ENCODE measurements around the gene EFL1. TPM values are rescaled to one million over a fixed set of nuclear protein-coding genes. Genes with fewer than 3 reads are reported as not detected.

The EFL1 gene
- total RNA-seq, 1 experiment from 2014 or later: 27.5 TPM

DNA sequence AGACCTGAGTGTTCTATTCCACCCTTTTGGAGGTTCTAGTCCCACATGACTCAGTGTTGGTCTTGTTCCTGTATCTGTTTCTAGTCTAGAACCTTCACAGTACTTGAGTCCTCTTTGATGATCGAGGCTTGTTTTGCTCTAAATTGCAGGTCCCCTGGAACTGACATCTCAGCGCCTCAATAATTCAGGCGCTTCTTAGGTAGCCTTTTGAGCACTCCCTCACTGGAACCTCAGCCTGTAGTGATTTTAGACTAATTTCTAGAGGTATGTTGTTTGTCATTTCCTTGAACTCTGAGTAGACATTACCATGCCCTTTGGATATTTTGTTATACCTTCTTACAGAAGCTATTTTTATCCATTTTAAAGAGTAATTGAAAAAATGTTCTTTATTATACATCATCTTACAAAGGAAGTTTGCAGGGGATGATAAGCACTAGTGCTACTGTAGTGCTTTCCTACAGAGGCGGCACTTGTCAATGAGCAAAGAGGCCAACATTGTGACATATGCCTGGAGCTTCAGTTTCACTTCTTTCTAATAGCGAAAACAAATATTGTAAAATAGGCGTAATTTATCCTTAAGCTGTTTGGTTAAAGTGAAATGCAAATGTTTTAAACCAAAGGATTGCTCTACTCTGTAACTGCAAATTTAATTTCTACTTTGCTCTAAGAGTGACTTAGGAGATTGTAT is 75.7 kb downstream of the EFL1 start:
- ATAC-seq: no peak
- Mint-ChIP-seq H3K4me3 (no peak overlapping the region), H3K4me1 (peaks cover 16% of the 10 kb centered on the region), H3K27me3 (ENCODE audit: low read depth) (no peaks in the 10 kb centered on the region), H3K36me3 (no peaks in the 10 kb centered on the region), H3K9me3 (no peaks in the 10 kb centered on the region), H3K27ac (peak overlapping the region; percentile 3; the same call in 1 of the 2 replicates)
- no peak for TF ChIP-seq GRHL2 (CRISPR knock-in tag; IDR thresholded peaks at IDR 0.05; ENCODE audit: insufficient replicate concordance, severe bottlenecking)
- no peak for TF ChIP-seq RORB (CRISPR knock-in tag; IDR thresholded peaks at IDR 0.05)
- no peak for TF ChIP-seq JAZF1 (CRISPR knock-in tag; IDR thresholded peaks at IDR 0.05)
- TF ChIP-seq NFYB (CRISPR knock-in tag; conservative IDR thresholded peaks at IDR 0.05; ENCODE audit: low read depth): no peak
- TF ChIP-seq, protein P1, sequence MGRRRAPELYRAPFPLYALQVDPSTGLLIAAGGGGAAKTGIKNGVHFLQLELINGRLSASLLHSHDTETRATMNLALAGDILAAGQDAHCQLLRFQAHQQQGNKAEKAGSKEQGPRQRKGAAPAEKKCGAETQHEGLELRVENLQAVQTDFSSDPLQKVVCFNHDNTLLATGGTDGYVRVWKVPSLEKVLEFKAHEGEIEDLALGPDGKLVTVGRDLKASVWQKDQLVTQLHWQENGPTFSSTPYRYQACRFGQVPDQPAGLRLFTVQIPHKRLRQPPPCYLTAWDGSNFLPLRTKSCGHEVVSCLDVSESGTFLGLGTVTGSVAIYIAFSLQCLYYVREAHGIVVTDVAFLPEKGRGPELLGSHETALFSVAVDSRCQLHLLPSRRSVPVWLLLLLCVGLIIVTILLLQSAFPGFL (CRISPR knock-in tag; IDR thresholded peaks at IDR 0.05; ENCODE audit: borderline replicate concordance): no peak
- no peak for TF ChIP-seq ZNF396 (CRISPR knock-in tag; IDR thresholded peaks at IDR 0.05; ENCODE audit: borderline replicate concordance)
- no peak for TF ChIP-seq ZNF219 (CRISPR knock-in tag; IDR thresholded peaks at IDR 0.05; ENCODE audit: borderline replicate concordance)
- DNase-seq (ENCODE audit: low spot score): no peak
- POLR2A ChIA-PET: no interaction called here
- CTCF ChIA-PET: interaction anchor here (1.3 kb wide), 1 partner anchor 47 kb away, joined by 4 read pairs; no protein-coding TSS in a partner anchor

DNA sequence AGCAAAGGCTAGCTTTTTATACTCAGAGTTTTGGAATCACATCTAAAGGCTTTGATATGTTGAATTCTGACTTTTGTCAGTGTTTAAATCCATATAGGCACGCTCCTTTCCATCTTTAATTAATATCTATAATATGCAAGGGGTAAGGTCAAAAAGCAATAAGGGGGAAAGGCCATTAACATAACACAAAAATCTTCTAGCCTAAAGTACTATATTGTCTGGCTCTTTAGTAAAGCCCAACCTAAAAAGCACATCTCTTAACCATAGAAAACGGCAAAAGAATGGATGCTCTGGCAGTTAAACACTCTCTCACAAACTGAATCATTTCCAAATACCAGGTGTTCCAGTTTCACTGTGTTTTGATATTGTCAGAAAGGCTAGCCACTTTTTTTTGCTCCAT is 76.4 kb downstream of the EFL1 start:
- POLR2A ChIA-PET: no interaction called here
- no peak for DNase-seq (ENCODE audit: low spot score)
- H3K4me1 Mint-ChIP-seq: peaks cover 16% of the 10 kb centered on the region
- CTCF ChIA-PET: no interaction called here
- no peaks in the 10 kb centered on the region for H3K27me3 Mint-ChIP-seq (ENCODE audit: low read depth)
- H3K9me3 Mint-ChIP-seq: no peaks in the 10 kb centered on the region
- TF ChIP-seq, protein P2, sequence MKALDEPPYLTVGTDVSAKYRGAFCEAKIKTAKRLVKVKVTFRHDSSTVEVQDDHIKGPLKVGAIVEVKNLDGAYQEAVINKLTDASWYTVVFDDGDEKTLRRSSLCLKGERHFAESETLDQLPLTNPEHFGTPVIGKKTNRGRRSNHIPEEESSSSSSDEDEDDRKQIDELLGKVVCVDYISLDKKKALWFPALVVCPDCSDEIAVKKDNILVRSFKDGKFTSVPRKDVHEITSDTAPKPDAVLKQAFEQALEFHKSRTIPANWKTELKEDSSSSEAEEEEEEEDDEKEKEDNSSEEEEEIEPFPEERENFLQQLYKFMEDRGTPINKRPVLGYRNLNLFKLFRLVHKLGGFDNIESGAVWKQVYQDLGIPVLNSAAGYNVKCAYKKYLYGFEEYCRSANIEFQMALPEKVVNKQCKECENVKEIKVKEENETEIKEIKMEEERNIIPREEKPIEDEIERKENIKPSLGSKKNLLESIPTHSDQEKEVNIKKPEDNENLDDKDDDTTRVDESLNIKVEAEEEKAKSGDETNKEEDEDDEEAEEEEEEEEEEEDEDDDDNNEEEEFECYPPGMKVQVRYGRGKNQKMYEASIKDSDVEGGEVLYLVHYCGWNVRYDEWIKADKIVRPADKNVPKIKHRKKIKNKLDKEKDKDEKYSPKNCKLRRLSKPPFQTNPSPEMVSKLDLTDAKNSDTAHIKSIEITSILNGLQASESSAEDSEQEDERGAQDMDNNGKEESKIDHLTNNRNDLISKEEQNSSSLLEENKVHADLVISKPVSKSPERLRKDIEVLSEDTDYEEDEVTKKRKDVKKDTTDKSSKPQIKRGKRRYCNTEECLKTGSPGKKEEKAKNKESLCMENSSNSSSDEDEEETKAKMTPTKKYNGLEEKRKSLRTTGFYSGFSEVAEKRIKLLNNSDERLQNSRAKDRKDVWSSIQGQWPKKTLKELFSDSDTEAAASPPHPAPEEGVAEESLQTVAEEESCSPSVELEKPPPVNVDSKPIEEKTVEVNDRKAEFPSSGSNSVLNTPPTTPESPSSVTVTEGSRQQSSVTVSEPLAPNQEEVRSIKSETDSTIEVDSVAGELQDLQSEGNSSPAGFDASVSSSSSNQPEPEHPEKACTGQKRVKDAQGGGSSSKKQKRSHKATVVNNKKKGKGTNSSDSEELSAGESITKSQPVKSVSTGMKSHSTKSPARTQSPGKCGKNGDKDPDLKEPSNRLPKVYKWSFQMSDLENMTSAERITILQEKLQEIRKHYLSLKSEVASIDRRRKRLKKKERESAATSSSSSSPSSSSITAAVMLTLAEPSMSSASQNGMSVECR (CRISPR knock-in tag; IDR thresholded peaks at IDR 0.05; ENCODE audit: borderline replicate concordance): no peak
- TF ChIP-seq, protein P3, sequence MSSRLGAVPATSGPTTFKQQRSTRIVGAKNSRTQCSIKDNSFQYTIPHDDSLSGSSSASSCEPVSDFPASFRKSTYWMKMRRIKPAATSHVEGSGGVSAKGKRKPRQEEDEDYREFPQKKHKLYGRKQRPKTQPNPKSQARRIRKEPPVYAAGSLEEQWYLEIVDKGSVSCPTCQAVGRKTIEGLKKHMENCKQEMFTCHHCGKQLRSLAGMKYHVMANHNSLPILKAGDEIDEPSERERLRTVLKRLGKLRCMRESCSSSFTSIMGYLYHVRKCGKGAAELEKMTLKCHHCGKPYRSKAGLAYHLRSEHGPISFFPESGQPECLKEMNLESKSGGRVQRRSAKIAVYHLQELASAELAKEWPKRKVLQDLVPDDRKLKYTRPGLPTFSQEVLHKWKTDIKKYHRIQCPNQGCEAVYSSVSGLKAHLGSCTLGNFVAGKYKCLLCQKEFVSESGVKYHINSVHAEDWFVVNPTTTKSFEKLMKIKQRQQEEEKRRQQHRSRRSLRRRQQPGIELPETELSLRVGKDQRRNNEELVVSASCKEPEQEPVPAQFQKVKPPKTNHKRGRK (CRISPR knock-in tag; IDR thresholded peaks at IDR 0.05; ENCODE audit: borderline replicate concordance): no peak
- no peak overlapping the region for H3K27ac Mint-ChIP-seq
- H3K36me3 Mint-ChIP-seq: no peaks in the 10 kb centered on the region
- ATAC-seq: no peak
- H3K4me3 Mint-ChIP-seq: no peak overlapping the region

DNA sequence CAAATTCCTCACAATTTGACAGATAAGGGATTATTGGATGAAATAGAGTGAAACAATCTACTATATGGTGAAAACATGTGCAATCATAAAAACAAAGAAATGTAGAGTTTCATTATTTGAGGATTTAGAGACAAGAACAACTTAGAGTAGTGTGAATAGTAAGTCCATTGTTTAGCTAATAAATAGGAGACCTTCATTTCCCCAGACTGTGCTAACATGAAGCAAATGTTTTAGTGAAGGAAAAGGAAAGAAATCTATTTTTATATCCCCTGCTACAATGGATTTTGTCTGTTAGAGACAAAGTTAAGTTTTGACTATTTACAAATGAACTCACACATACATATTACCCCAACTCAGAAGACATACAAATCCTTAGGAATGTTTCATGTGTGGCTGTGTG is 77.8 kb downstream of the EFL1 start:
- no peak overlapping the region for H3K27ac Mint-ChIP-seq
- ATAC-seq (no peak), DNase-seq (ENCODE audit: low spot score) (no peak)
- peaks cover 16% of the 10 kb centered on the region for H3K4me1 Mint-ChIP-seq
- H3K4me3 Mint-ChIP-seq: no peak overlapping the region
- H3K27me3 Mint-ChIP-seq (ENCODE audit: low read depth): no peaks in the 10 kb centered on the region
- ChIA-PET CTCF (interaction anchor here (1.0 to 1.5 kb wide), 2 partner anchors 76 to 919 kb away, joined by 3 to 9 read pairs; no protein-coding TSS in a partner anchor), POLR2A (no interaction called here)
- no peaks in the 10 kb centered on the region for H3K36me3 Mint-ChIP-seq
- TF ChIP-seq MXD4 (CRISPR knock-in tag; IDR thresholded peaks at IDR 0.05; ENCODE audit: borderline replicate concordance): no peak
- TF ChIP-seq, protein P4, sequence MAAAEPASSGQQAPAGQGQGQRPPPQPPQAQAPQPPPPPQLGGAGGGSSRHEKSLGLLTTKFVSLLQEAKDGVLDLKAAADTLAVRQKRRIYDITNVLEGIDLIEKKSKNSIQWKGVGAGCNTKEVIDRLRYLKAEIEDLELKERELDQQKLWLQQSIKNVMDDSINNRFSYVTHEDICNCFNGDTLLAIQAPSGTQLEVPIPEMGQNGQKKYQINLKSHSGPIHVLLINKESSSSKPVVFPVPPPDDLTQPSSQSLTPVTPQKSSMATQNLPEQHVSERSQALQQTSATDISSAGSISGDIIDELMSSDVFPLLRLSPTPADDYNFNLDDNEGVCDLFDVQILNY (CRISPR knock-in tag; IDR thresholded peaks at IDR 0.05): no peak
- TF ChIP-seq, protein P5, sequence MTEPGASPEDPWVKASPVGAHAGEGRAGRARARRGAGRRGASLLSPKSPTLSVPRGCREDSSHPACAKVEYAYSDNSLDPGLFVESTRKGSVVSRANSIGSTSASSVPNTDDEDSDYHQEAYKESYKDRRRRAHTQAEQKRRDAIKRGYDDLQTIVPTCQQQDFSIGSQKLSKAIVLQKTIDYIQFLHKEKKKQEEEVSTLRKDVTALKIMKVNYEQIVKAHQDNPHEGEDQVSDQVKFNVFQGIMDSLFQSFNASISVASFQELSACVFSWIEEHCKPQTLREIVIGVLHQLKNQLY (CRISPR knock-in tag; IDR thresholded peaks at IDR 0.05): no peak
- TF ChIP-seq, protein P6, sequence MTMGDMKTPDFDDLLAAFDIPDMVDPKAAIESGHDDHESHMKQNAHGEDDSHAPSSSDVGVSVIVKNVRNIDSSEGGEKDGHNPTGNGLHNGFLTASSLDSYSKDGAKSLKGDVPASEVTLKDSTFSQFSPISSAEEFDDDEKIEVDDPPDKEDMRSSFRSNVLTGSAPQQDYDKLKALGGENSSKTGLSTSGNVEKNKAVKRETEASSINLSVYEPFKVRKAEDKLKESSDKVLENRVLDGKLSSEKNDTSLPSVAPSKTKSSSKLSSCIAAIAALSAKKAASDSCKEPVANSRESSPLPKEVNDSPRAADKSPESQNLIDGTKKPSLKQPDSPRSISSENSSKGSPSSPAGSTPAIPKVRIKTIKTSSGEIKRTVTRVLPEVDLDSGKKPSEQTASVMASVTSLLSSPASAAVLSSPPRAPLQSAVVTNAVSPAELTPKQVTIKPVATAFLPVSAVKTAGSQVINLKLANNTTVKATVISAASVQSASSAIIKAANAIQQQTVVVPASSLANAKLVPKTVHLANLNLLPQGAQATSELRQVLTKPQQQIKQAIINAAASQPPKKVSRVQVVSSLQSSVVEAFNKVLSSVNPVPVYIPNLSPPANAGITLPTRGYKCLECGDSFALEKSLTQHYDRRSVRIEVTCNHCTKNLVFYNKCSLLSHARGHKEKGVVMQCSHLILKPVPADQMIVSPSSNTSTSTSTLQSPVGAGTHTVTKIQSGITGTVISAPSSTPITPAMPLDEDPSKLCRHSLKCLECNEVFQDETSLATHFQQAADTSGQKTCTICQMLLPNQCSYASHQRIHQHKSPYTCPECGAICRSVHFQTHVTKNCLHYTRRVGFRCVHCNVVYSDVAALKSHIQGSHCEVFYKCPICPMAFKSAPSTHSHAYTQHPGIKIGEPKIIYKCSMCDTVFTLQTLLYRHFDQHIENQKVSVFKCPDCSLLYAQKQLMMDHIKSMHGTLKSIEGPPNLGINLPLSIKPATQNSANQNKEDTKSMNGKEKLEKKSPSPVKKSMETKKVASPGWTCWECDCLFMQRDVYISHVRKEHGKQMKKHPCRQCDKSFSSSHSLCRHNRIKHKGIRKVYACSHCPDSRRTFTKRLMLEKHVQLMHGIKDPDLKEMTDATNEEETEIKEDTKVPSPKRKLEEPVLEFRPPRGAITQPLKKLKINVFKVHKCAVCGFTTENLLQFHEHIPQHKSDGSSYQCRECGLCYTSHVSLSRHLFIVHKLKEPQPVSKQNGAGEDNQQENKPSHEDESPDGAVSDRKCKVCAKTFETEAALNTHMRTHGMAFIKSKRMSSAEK (CRISPR knock-in tag; IDR thresholded peaks at IDR 0.05; ENCODE audit: borderline replicate concordance): no peak
- TF ChIP-seq, protein P7, sequence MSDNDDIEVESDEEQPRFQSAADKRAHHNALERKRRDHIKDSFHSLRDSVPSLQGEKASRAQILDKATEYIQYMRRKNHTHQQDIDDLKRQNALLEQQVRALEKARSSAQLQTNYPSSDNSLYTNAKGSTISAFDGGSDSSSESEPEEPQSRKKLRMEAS (CRISPR knock-in tag; IDR thresholded peaks at IDR 0.05): no peak
- TF ChIP-seq, protein P8, sequence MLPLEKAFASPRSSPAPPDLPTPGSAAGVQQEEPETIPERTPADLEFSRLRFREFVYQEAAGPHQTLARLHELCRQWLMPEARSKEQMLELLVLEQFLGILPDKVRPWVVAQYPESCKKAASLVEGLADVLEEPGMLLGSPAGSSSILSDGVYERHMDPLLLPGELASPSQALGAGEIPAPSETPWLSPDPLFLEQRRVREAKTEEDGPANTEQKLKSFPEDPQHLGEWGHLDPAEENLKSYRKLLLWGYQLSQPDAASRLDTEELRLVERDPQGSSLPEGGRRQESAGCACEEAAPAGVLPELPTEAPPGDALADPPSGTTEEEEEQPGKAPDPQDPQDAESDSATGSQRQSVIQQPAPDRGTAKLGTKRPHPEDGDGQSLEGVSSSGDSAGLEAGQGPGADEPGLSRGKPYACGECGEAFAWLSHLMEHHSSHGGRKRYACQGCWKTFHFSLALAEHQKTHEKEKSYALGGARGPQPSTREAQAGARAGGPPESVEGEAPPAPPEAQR (CRISPR knock-in tag; IDR thresholded peaks at IDR 0.05): no peak
- no peaks in the 10 kb centered on the region for H3K9me3 Mint-ChIP-seq

Data from WTC11 (cell line).